ENCODE data around the gene PRSS36.
"Not testable (repeated sequence)": the region's sequence is repeated elsewhere in the genome, so short reads cannot be mapped to it uniquely, and the experiment has no call there.

The PRSS36 gene

GRCh38 chr16:31196324-31197088 is 46.6 kb upstream of the PRSS36 start:
- H3K9me3 ChIP-seq (ENCODE audit: insufficient read depth, low read length), result no peaks in the 10 kb centered on the region
- H3K4me3 ChIP-seq (ENCODE audit: insufficient read depth, low read length, poor library complexity, severe bottlenecking), result no peak overlapping the region
- H3K79me2 ChIP-seq (ENCODE audit: insufficient read depth, low read length), result no peaks in the 10 kb centered on the region
- H3K9ac ChIP-seq (ENCODE audit: low read length), result no peak overlapping the region
- peaks cover 86% of the 10 kb centered on the region for H3F3A ChIP-seq (ENCODE audit: insufficient read depth)
- H3K9me2 ChIP-seq (replicated peaks; ENCODE audit: insufficient read depth, low read length), result no peaks in the 10 kb centered on the region
- no peak overlapping the region for H3K4me2 ChIP-seq (ENCODE audit: low read depth, low read length, poor library complexity, severe bottlenecking)
- no peak overlapping the region for H2AFZ ChIP-seq (ENCODE audit: low read depth, low read length, severe bottlenecking)
- peaks cover 27% of the 10 kb centered on the region for H3K36me3 ChIP-seq (ENCODE audit: low read length)
- H3K27ac ChIP-seq (ENCODE audit: low read depth, low read length), result no peak overlapping the region
- H4K20me1 ChIP-seq (ENCODE audit: low read depth, low read length), result peaks cover 16% of the 10 kb centered on the region; the same call in 1 of the 2 replicates
- no peaks in the 10 kb centered on the region for H3K27me3 ChIP-seq (ENCODE audit: low read length)
- no peak for TF ChIP-seq EZH2phosphoT487 (conservative IDR thresholded peaks at IDR 0.05; ENCODE audit: low read length)
- TF ChIP-seq CTCF (IDR thresholded peaks at IDR 0.05; ENCODE audit: insufficient read depth, low read length, poor library complexity, severe bottlenecking), result no peak

DNA sequence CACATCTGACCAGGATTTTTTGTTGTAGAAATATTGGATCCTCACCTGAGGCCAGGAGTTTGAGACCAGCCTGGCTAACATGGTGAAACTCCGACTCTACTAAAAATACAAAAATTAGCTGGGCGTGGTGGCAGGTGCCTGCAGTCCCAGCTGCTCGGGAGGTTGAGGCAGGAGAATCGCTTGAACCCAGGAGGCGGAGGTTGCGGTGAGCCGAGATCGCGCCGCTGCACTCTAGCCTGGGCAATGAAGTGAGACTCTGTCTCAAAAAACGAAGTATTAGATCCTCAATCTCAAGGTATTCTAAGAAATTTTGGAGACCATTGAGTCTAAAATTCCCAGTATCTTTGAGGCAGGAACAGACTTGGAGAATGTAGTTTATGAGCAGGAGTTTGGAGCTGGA is 46.0 kb upstream of the PRSS36 start:
- not testable (repeated sequence) for H3K79me2 ChIP-seq (ENCODE audit: insufficient read depth, low read length); H3K9ac ChIP-seq (ENCODE audit: low read length); H3K4me3 ChIP-seq (ENCODE audit: insufficient read depth, low read length, poor library complexity, severe bottlenecking); H3K4me2 ChIP-seq (ENCODE audit: low read depth, low read length, poor library complexity, severe bottlenecking); H3K9me3 ChIP-seq (ENCODE audit: insufficient read depth, low read length); H2AFZ ChIP-seq (ENCODE audit: low read depth, low read length, severe bottlenecking); H3K9me2 ChIP-seq (replicated peaks; ENCODE audit: insufficient read depth, low read length); H3K27me3 ChIP-seq (ENCODE audit: low read length); H3K27ac ChIP-seq (ENCODE audit: low read depth, low read length)
- Histone ChIP-seq H3F3A (ENCODE audit: insufficient read depth) (peaks cover 83% of the 10 kb centered on the region), H3K36me3 (ENCODE audit: low read length) (peaks cover 33% of the 10 kb centered on the region), H4K20me1 (ENCODE audit: low read depth, low read length) (peaks cover 22% of the 10 kb centered on the region; the same call in 1 of the 2 replicates)

DNA sequence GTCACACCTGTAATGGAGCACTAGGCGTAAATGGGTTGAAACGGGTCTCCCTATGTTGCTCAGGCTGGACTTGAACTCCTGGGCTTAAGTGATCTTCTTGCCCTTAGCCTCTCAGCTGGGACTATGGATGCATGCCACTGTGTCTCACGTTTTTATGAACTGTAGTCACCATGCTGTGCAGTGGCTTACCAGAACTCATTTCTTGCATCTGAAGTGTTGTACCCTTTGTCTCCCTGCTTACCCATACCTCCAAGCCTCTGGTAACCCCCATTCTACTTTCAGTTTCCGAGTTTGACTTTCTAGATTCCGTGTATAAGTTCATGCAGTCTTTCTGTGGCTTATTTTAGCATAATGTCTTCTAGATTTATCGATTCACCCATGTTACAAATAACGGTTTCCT is 45.0 kb upstream of the PRSS36 start:
- Histone ChIP-seq H3K9me3 (ENCODE audit: insufficient read depth, low read length) (no peaks in the 10 kb centered on the region), H3K36me3 (ENCODE audit: low read length) (peaks cover 42% of the 10 kb centered on the region), H3K79me2 (ENCODE audit: insufficient read depth, low read length) (peaks cover 5% of the 10 kb centered on the region; the same call in 1 of the 2 replicates), H3K27me3 (ENCODE audit: low read length) (no peaks in the 10 kb centered on the region), H3F3A (ENCODE audit: insufficient read depth) (peaks cover 82% of the 10 kb centered on the region), H3K4me3 (ENCODE audit: insufficient read depth, low read length, poor library complexity, severe bottlenecking) (no peak overlapping the region), H2AFZ (ENCODE audit: low read depth, low read length, severe bottlenecking) (no peak overlapping the region), H3K9ac (ENCODE audit: low read length) (no peak overlapping the region), H3K9me2 (replicated peaks; ENCODE audit: insufficient read depth, low read length) (no peaks in the 10 kb centered on the region), H3K27ac (ENCODE audit: low read depth, low read length) (no peak overlapping the region), H4K20me1 (ENCODE audit: low read depth, low read length) (peaks cover 31% of the 10 kb centered on the region; the same call in 1 of the 2 replicates), H3K4me2 (ENCODE audit: low read depth, low read length, poor library complexity, severe bottlenecking) (no peak overlapping the region)
- TF ChIP-seq EZH2phosphoT487 (conservative IDR thresholded peaks at IDR 0.05; ENCODE audit: low read length) (no peak), CTCF (IDR thresholded peaks at IDR 0.05; ENCODE audit: insufficient read depth, low read length, poor library complexity, severe bottlenecking) (no peak)

GRCh38 chr16:31193874-31194273 is 44.0 kb upstream of the PRSS36 start:
- peaks cover 9% of the 10 kb centered on the region for H3K79me2 ChIP-seq (ENCODE audit: insufficient read depth, low read length)

More at GRCh38 chr16:31193874-31194273, 44.0 kb upstream of the PRSS36 start:
- TF ChIP-seq EZH2phosphoT487 (conservative IDR thresholded peaks at IDR 0.05; ENCODE audit: low read length), result no peak
- TF ChIP-seq CTCF (IDR thresholded peaks at IDR 0.05; ENCODE audit: insufficient read depth, low read length, poor library complexity, severe bottlenecking), result no peak
- Histone ChIP-seq H3K9ac (ENCODE audit: low read length) (no peak overlapping the region), H3K9me2 (replicated peaks; ENCODE audit: insufficient read depth, low read length) (no peaks in the 10 kb centered on the region), H3K36me3 (ENCODE audit: low read length) (peaks cover 52% of the 10 kb centered on the region), H3F3A (ENCODE audit: insufficient read depth) (peaks cover 79% of the 10 kb centered on the region), H3K27me3 (ENCODE audit: low read length) (no peaks in the 10 kb centered on the region), H3K4me3 (ENCODE audit: insufficient read depth, low read length, poor library complexity, severe bottlenecking) (no peak overlapping the region), H4K20me1 (ENCODE audit: low read depth, low read length) (peaks cover 37% of the 10 kb centered on the region; the same call in 1 of the 2 replicates), H3K27ac (ENCODE audit: low read depth, low read length) (no peak overlapping the region), H3K9me3 (ENCODE audit: insufficient read depth, low read length) (no peaks in the 10 kb centered on the region), H3K4me2 (ENCODE audit: low read depth, low read length, poor library complexity, severe bottlenecking) (no peak overlapping the region), H2AFZ (ENCODE audit: low read depth, low read length, severe bottlenecking) (no peak overlapping the region)
